Testis (tissue), 2 donors: ENCODE measurements around the gene SOCS7.

Experiments used
- POLR2A ChIP-seq: fragments of 450-650 bp; IDR thresholded peaks from one replicate; pipeline ENCODE4 v1.6.1; 2017; ENCODE audit warnings: antibody characterized with exemption, mild to moderate bottlenecking, moderate library complexity
- TF ChIP-seq, protein P1 (sequence below), 3 experiments: fragments of 450-650 bp in 2 of 3; fragments of 200-600 bp in 1 of 3; sonication (generic) in 1 of 3; IDR thresholded peaks; one replicate each; pipeline ENCODE4 v1.5.1; 2016 to 2019; ENCODE audit warnings: antibody characterized with exemption in 3 of 3, mild to moderate bottlenecking in 2 of 3, moderate library complexity in 1 of 3

DNA sequence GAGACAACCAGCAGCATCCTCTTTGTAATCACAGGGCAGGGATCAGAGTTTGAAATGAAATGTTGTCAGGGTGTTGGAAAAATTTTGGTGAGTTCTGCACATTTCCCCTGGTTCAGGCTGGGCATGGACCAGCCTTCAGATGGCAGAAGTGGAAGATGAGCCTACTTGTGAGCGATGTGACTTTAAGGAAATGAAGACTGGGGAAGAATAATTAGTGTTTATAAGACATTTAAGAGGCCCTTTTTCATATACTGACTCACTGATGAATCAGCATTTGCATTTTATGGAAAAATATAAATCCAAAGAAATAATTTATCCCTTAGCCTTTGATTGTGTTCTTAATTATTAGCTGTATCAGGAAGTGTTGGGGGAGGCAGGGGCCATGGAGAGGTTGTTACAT is 28.7 kb upstream of the SOCS7 start:
- TF ChIP-seq, protein P1, sequence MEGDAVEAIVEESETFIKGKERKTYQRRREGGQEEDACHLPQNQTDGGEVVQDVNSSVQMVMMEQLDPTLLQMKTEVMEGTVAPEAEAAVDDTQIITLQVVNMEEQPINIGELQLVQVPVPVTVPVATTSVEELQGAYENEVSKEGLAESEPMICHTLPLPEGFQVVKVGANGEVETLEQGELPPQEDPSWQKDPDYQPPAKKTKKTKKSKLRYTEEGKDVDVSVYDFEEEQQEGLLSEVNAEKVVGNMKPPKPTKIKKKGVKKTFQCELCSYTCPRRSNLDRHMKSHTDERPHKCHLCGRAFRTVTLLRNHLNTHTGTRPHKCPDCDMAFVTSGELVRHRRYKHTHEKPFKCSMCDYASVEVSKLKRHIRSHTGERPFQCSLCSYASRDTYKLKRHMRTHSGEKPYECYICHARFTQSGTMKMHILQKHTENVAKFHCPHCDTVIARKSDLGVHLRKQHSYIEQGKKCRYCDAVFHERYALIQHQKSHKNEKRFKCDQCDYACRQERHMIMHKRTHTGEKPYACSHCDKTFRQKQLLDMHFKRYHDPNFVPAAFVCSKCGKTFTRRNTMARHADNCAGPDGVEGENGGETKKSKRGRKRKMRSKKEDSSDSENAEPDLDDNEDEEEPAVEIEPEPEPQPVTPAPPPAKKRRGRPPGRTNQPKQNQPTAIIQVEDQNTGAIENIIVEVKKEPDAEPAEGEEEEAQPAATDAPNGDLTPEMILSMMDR (IDR thresholded peaks at IDR 0.05) = no peak
- TF ChIP-seq POLR2A = no peak
